ENCODE data around the gene ZIM2. TPM values are rescaled to one million over a fixed set of nuclear protein-coding genes. Genes with fewer than 3 reads are reported as not detected.
"Not testable (repeated sequence)": the region's sequence is repeated elsewhere in the genome, so short reads cannot be mapped to it uniquely, and the experiment has no call there.

The ZIM2 gene
- total RNA-seq, 4 donors from 2014 or later: not detected

DNA sequence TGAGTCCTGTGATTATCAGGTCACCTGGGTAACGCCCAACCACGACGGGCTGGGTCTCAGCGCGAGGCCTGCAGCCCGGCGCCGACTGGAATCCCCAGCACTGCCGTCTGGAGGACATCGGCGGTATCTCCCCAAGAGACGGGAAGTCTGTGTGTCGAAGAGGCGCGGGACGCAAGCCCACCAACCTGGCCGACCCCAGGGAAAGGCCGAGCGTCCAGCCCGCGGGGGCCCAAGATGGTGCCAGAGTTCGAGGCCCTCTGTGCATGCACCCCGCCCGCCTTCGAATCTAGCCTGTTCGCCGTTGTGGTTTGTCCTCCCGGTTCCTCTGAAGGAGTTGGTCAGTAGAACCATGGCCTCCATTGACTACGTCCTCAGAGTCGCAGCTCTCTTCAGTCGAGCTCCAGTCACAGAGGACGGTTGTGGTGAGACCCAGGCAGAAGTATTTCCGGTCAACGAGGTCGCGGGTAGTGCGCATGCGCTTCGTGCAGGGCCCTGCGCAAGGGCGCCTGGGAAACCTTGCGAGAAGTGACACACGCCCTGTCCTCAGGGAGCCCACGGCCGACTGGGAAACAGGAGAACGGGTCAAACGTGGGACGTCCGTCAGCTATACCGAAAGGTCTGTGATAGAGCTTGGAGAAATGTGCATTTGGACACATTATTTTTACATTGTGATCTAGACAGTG is 24.1 kb upstream of the ZIM2 start:
- H3K36me3 ChIP-seq: no peaks in the 10 kb centered on the region
- DNase-seq: no peak
- TF ChIP-seq POLR2A (IDR thresholded peaks at IDR 0.05): no peak
- TF ChIP-seq, protein P1, sequence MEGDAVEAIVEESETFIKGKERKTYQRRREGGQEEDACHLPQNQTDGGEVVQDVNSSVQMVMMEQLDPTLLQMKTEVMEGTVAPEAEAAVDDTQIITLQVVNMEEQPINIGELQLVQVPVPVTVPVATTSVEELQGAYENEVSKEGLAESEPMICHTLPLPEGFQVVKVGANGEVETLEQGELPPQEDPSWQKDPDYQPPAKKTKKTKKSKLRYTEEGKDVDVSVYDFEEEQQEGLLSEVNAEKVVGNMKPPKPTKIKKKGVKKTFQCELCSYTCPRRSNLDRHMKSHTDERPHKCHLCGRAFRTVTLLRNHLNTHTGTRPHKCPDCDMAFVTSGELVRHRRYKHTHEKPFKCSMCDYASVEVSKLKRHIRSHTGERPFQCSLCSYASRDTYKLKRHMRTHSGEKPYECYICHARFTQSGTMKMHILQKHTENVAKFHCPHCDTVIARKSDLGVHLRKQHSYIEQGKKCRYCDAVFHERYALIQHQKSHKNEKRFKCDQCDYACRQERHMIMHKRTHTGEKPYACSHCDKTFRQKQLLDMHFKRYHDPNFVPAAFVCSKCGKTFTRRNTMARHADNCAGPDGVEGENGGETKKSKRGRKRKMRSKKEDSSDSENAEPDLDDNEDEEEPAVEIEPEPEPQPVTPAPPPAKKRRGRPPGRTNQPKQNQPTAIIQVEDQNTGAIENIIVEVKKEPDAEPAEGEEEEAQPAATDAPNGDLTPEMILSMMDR (IDR thresholded peaks at IDR 0.05): no peak
- no peak overlapping the region for H3K4me3 ChIP-seq
- no peak overlapping the region for H3K27ac ChIP-seq
- no peaks in the 10 kb centered on the region for H3K4me1 ChIP-seq
- no peaks in the 10 kb centered on the region for H3K9me3 ChIP-seq
- no peaks in the 10 kb centered on the region for H3K27me3 ChIP-seq

DNA sequence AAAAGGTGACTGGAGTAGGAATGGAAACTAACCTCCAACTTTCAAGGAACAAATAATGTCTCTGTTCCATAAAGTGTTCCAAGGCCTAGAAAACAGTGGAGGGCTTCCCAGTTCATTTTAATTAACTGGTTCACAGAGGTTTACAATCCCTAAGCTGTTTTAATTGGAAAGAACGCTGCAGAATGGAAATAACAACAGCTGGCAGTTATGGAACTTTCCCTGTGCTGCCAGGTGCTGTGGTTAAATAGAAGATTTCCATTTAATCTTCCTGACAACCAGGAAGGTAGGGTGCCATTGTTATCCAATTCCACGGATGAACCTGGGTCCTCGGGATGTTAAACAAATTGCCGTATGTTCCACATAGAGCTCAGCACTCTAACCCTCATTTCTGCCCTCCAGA is 22.2 kb upstream of the ZIM2 start:
- Histone ChIP-seq H3K9me3 (no peaks in the 10 kb centered on the region), H3K4me3 (no peak overlapping the region), H3K4me1 (no peaks in the 10 kb centered on the region), H3K27me3 (no peaks in the 10 kb centered on the region), H3K36me3 (no peaks in the 10 kb centered on the region), H3K27ac (no peak overlapping the region)
- no peak for TF ChIP-seq POLR2A (IDR thresholded peaks at IDR 0.05)
- TF ChIP-seq, protein P1 (IDR thresholded peaks at IDR 0.05): no peak
- no peak for DNase-seq

DNA sequence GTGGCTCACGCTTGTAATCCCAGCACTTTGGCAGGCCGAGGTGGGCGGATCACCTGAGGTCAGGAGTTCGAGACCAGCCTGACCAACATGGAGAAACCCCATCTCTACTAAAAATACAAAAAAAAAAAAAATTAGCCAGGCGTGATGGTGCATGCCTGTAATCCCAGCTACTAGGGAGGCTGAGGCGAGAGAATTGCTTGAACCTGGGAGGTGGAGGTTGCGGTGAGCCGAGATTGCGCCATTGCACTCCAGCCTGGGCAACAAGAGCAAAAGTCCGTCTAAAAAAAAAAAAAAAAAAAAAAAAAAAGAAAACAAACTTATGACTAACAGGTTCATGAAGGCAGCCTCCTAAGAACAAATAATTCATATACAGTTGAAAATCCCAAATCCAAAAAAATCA is 19.9 kb upstream of the ZIM2 start:
- H3K36me3 ChIP-seq, H3K9me3 ChIP-seq, H3K27ac ChIP-seq, H3K27me3 ChIP-seq, DNase-seq, H3K4me3 ChIP-seq, H3K4me1 ChIP-seq: not testable (repeated sequence)

DNA sequence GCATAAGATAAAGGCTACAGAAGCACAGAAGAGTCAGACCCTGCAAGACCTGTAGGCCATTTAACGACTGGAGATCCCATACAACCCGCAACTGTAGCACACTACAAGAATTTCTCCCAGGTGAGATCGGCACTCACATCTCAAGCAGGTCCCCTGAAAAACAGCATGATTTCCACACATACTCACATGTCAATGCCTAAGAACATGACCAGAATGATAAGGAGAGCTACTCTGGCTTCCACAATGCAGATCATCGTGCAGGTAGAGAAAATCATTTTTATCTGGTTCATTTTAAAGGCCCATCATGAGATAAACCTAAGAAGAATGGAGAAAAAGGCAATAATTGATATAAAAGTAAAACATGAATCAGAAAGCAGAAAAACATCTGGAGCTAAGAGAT is 17.5 kb upstream of the ZIM2 start:
- TF ChIP-seq, protein P1 (IDR thresholded peaks at IDR 0.05): no peak
- TF ChIP-seq POLR2A (IDR thresholded peaks at IDR 0.05): no peak
- Histone ChIP-seq H3K4me3 (no peak overlapping the region), H3K27ac (no peak overlapping the region), H3K27me3 (no peaks in the 10 kb centered on the region), H3K4me1 (no peaks in the 10 kb centered on the region), H3K9me3 (no peaks in the 10 kb centered on the region), H3K36me3 (no peaks in the 10 kb centered on the region)
- no peak for DNase-seq

DNA sequence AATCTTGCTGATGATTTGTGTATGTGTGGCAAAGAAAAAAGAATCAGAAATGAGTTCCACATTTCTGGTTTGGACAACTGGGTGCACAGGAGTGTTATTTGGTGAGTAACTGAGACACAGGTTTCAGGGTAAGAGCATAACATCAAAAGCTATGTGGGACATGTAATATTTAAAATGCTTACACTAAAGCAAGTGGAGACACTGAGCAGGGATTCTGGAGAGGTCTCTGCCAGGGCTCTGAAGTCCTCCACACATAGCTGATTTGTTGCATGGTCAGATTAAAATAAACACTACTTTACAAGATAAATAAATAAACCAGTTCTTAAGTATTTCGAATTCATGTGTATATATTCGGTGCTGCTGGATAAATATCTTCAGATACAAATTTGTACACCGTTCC is 16.3 kb upstream of the ZIM2 start:
- Histone ChIP-seq H3K27me3 (no peaks in the 10 kb centered on the region), H3K4me1 (no peaks in the 10 kb centered on the region), H3K9me3 (peaks cover 0 to 3% (median 0%) of the 10 kb centered on the region in 4 donors), H3K4me3 (no peak overlapping the region), H3K36me3 (no peaks in the 10 kb centered on the region), H3K27ac (no peak overlapping the region)
- no peak for DNase-seq
- TF ChIP-seq, protein P1 (IDR thresholded peaks at IDR 0.05): no peak
- TF ChIP-seq POLR2A (IDR thresholded peaks at IDR 0.05): no peak

DNA sequence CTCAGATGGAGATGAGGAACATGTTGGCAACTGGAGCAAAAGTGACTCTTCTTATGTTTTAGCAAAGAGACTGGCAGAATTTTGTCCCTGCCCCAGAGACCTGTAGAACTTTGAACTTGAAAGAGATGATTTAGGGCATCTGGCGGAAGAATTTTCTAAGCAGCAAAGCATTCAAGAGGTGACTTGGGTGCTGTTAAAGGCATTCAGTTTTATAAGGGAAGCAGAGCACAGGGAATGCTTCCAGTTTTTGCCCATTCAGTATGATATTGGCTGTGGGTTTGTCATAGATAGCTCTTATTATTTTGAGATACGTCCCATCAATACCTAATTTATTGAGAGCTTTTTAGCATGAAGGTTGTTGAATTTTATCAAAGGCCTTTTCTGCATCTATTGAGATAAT is 11.8 kb upstream of the ZIM2 start:
- not testable (repeated sequence) for H3K4me1 ChIP-seq, H3K36me3 ChIP-seq, H3K27me3 ChIP-seq, H3K27ac ChIP-seq, DNase-seq, H3K4me3 ChIP-seq, H3K9me3 ChIP-seq

DNA sequence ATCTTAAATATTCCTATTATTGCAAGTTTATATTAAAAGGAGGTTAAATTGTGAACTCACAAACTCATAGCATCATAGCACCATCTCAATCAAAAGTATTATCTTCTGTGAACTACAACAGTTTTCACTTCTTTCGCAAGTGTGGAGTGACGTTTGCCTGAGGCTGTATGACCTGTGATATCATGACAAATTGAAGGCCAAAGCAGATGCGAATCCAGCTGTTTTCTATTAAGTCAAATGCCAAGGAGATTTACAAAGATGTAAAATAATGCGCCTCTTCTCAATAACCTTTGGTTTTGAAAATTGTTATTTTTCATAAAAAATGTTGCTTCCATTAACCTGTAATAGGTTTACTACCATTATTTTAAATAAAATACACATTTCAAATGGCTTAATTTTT is 7.6 kb upstream of the ZIM2 start:
- H3K27me3 ChIP-seq: peaks cover 0 to 4% of the 10 kb centered on the region in 2 donors
- no peak overlapping the region for H3K4me3 ChIP-seq
- H3K4me1 ChIP-seq: no peaks in the 10 kb centered on the region
- DNase-seq: no peak
- peaks cover 0 to 6% (median 0%) of the 10 kb centered on the region in 4 donors for H3K9me3 ChIP-seq
- no peak overlapping the region for H3K27ac ChIP-seq
- TF ChIP-seq POLR2A (IDR thresholded peaks at IDR 0.05): no peak
- TF ChIP-seq, protein P1 (IDR thresholded peaks at IDR 0.05): no peak
- H3K36me3 ChIP-seq: no peaks in the 10 kb centered on the region
